ENCODE results near the gene FERMT3.

Gene FERMT3

DNA sequence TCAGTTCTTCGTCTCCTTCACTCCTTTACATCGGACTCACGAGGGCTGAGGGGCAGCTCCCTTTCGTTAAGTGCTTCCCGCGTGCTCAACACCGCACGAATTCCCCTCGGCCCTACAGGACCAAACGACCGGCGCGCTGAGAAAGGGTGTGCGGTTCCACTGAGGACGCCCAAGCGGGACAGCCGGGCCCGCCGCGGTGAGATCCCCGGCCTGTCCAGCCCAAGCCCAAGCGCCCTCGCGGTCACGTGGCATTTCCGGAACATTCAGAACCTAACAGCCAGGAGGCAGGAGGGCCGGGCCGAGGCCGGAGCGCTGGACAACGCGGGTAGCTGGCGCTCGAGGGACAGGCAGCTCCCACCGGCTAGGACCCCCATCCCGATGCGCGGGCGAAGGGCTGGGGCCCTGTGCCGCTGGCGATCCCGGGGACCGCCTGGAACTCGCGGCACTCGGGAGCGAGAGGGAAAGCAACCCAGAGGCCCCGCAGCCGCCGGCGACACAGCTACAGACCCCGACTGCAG is 21.3 kb upstream of the FERMT3 start:
- intact Hi-C loops (cut with DNase I) = loop anchor here (10.0 kb wide), 1 partner anchor 50 kb away; the partner anchor contains the start of genes DNAJC4 and VEGFB
- DNase-seq = peak in 9 of 10 donors; percentile 71 to 96 (median 76)

DNA sequence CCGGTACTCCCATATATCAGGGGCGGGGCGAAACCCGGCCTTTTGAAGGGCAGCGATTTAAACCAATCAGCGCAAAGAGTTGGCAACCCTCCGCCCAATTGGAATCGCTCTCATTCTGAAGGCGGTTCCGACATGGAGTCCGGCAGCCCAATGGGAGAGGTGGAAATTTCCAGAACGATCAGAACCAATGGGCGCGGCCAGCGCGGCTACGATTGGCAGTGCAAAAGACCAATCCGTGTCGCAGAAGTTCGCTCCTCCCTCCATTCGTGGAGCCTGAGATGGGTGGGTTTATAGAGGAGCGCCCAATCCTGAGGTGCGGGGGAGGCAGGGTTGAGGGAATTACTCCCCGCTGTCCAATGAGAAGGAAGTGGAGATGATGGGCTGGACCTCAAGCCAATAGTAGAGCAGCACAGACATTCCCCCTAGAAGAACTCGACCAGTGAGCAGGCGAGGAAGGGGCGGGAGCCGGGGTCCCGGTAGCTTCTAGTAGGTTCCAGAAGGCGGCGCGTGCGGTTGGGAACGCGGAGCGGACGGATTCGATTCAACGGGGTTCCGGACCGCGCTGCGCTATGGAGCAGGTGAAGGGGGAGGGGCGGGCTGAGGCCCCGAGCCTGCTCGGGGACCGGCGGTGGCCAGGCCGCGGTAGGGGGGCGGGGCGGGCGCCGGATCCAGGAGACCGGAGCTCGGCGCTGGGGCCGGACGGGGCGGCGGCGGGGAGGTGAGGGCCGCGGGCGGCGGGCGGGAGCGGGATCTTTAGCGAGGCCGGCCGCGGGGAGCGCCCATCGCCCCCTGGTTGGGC is 20.6 kb upstream of the FERMT3 start, which contains the start of gene STIP1:
Gene STIP1 (plus strand): TSS at position 479 of the 799 bp plus-strand sequence. CDS start 91 bp downstream, at position 570.
- intact Hi-C loops (cut with DNase I) = loop anchor here (10.0 kb wide), 1 partner anchor 49 kb away; the partner anchor contains the start of genes DNAJC4 and VEGFB
- peak; percentile 97 to 100 (median 99) for DNase-seq

DNA sequence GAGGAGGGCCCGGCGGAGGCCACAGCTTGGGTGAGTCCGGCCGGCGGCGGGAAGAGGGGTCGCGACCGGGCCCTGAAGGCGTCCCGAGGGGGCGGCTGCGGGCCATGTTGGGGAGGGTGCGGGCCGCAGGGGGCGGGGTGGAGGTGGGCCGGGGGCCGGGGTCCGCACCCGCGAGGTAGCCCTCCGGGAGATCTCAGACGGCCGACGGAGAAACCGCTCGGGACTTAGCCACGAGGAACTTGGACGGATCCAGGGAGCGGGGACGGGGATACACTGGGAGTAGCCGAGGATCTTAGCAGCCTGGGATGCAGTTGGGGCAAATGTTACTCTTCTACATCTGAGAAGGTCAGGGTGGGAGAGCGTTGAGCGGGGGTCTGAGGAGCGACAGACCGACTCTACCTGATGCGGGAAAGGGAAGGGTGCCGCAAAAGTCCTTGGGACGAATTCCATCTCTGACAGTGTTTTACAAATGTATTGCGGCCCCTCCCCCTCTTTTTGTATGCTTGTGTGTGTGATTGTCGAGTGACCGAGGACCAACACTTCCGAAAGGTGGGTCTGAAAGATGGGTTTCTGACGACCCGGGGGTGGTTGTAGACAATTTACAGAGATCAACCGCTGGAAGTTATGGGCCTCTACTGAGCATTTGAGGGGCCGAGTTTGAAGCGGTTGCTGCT is 19.9 kb upstream of the FERMT3 start:
- intact Hi-C loops (cut with DNase I) = loop anchor here (10.0 kb wide), 1 partner anchor 48 kb away; the partner anchor contains the start of genes DNAJC4 and VEGFB
- peak in 1 of 10 donors; percentile 70 for DNase-seq

DNA sequence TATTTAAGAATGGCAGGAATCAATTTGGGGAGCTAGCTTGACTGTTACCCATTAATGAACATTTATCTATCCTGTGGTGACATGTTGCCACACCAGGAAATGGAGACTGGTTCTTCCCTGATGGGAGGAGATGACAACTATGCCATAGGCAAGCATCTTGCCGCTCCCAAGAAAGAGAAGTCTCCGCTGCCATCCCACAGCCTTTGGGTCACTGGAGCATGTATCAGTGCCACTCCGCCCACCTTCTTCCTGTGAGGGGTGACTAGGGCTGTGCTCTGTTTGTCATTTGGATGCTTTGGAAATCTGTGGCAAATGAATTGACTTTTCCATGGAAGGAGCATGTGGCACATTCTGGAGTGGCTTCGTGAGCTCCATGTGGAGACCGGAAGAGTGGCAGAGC is 14.1 kb upstream of the FERMT3 start:
- intact Hi-C loops (cut with DNase I) = no loop called here
- DNase-seq = peak in 1 of 10 donors; percentile 39

DNA sequence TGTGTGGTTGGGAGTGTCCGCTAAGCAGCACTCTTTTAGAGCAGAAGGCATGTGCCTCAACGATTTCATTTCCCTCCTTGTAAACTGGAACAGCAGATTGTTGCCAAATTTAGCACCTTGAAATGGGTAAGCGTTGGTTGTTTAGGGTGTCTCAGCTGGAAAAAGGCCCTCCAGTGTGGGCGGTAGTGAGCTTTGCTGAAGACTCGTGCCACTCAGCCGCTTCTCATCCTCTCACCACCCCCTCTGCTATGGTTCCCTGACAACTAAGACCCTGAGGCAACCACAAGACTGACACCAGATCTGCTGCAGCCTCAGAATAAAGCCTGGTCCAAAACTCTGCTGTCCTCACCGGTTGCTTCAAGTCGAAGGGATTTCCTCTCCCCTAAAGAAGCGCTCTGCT is 9.9 kb upstream of the FERMT3 start:
- peak in 5 of 10 donors; percentile 41 to 90 (median 70) for DNase-seq
- intact Hi-C loops (cut with DNase I) = no loop called here

DNA sequence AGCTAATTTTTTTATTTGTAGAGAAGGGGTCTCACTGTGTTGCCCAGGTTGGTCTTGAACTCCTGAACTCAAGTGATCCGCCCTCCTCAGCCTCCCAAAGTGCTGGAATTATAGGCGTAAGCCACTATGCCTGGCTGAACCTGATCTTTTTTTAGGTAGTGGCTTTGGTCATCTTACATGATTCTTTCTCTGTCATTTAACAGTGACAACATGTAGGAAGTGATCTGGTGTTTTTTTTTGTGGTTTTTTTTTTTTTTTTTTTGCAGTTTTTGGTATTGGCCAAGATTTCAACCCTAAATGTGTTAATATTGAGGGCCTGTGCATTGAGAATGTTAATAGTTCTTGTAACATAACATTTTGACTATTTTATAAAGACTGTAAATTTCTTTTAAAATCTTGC is 8.0 kb upstream of the FERMT3 start:
- DNase-seq = no peak
- intact Hi-C loops (cut with DNase I) = no loop called here

DNA sequence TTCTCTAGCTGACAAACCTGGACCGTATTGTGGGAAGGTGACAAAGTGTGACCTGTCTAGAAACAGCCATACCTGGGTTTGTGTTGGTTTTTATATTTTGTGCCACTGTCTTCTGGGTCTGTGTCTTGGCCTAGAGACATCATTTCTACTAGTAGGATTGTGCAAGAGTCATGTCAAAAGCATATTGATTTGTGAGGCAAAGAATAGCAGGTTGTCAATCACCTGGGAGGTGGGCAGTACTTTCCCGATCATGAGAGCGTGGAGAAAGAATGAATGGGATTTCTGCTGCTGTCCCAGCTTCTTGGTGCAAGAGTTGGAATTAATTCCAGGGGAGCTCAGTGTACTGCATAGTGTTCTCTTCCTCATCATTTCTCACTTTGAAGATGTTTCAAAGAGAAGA is 5.0 kb upstream of the FERMT3 start:
- intact Hi-C loops (cut with DNase I) = no loop called here
- no peak for DNase-seq

DNA sequence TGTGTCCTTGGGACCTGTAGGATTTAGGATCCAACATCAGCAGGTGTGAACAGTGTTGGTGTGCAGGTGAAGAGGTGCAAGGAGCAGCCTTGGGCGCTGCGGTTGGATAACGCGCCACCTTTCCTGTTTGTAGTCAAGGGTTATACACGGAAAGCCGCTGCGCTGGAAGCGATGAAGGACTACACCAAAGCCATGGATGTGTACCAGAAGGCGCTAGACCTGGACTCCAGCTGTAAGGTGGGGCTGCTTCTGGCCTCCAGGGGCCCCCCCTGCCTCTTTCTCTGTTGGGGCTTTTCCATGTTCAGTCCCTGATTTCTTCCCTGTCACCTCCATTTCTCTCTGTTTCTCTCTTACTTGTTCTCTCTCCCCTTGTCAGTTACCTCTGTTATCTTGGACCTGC is 3.5 kb upstream of the FERMT3 start:
- intact Hi-C loops (cut with DNase I) = no loop called here
- peak in 1 of 10 donors; percentile 68 for DNase-seq

DNA sequence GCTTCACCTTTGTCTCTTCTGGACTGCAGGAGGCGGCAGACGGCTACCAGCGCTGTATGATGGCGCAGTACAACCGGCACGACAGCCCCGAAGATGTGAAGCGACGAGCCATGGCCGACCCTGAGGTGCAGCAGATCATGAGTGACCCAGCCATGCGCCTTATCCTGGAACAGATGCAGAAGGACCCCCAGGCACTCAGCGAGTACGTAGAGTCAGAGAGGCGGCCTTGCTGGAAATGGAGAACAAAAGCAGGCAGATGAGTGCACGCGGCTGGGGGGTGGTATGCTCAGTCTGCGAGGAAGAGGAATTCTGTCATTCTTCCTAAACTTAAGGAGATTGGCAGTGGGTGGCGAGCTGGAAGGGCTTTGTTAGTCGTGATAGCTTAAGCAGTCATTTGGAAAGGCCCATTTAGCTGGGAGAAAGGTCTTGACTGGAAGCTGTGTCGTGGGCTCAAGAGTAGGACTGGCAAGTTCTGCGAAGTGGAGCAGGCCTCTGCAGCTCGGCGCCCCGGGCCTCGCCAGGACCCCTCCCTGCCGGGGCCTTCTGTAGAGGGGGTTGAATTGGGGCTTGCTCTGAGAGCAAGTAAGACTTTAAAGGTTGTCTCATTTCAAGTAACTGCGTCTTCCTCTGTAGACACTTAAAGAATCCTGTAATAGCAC is 3.0 kb upstream of the FERMT3 start:
- intact Hi-C loops (cut with DNase I) = no loop called here
- DNase-seq = peak in 2 of 10 donors; percentile 54 to 68

DNA sequence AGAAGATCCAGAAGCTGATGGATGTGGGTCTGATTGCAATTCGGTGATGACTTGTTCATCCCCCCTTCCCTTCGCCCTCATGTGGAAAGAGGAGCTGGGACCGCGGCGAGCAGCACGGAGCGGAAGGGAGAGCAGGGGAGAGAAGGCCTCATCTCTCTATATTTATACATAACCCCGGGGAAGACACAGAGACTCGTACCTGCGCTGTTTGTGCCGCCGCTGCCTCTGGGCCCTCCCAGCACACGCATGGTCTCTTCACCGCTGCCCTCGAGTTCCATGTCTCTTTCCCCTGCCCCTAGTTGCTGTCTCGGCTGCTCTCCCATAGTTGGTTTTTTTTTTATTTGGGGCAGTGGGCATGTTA is 2.5 kb upstream of the FERMT3 start:
- peak in 2 of 10 donors; percentile 16 to 49 for DNase-seq
- intact Hi-C loops (cut with DNase I) = no loop called here

DNA sequence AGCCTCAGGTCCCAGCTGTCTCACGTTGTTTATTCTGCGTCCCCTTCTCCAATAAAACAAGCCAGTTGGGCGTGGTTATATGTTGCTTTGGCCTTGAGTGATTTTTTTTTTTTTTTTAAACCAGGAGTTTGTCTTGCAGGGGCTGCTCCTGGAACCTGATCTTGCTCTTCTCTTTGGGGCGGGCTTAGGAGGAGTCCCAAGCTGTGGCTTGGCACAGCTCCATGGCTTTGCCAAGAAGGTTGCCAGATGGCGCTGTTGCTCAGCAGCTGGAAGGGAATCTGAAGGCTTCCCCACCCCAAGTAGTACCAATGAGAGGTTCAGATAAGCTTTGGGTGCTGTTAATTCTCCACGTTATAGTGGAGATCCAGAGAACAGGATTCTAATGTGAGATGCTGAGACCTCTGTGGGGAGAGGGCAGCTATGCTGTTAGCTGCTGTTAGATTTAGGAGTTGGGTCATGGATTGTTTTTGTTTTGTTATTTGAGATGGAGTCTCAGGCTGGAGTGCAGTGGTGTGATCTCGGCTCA is 2.0 kb upstream of the FERMT3 start:
- intact Hi-C loops (cut with DNase I) = no loop called here
- DNase-seq = peak; percentile 63 to 98 (median 86)

DNA sequence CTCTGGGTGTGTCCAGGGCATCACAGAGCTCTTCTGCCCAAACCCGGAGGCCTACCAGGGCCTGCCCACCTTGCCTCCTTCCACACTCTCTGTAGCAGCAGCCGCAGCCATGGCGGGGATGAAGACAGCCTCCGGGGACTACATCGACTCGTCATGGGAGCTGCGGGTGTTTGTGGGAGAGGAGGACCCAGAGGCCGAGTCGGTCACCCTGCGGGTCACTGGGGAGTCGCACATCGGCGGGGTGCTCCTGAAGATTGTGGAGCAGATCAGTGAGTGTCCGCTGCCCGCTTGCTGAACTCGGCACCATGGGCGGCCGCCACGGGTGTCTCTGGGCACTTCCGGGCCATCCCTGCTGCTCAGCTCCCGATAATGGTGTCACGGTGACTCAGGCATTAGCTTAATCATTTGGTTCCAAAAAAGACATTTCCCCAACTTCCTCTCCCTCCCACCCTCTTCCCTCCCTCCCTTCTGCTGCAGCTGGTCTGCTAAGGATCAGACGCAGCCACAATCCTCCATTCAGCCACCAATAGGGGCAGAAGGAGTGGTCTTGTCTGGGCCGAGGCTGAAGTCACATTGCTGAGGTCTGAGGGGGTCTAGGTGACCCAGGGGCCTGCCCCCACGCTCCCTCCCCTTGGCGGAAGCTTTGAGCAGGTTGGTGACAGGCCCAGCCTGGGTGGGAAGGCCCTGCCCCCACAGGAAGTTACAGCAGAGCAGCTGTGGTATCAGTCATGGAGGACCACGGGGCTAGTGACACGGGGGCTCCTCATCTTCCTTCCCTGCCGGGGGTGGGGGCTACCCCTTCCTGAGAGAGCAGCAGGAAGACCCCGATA is 950 bp downstream of the FERMT3 start:
- intact Hi-C loops (cut with DNase I) = no loop called here

DNA sequence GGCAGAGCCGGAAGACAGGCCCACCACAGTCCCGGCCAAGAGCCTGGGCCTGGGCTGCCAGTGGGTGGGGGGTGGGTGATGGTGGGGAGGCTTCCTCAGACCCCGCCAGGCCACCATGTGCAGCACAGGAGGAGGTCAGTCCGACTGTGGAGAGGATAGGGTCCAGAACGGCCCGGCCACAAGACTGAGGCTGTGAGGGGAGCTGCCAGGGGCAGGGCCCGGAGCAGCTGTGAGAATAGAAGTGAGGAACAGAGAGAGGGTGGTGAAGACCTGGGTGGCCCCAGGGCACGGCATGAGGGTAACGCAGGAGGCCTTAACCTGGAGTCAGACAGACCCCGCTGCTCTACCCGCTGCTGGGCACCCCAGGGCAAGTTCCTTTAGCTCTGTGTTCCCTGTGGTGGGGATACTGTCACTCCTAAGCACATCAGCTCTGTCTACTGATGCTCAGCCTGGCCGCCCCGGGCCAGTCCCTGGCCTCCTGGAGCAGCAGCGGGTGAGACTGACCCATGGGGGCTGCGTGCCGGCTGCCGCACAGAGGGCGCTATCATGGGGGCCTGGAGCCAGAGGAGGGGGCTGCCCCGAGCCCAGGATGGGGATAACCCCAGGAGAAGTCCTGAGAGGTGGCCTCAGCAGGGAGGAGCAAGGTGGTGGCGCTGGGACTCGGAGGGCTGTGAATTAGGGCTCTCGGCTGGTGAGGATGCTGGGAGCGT is 1.7 kb downstream of the FERMT3 start:
- intact Hi-C loops (cut with DNase I) = no loop called here
- peak in 2 of 10 donors; percentile 75 to 81 for DNase-seq

More for the DNA sequence above, 950 bp downstream of the FERMT3 start:
- DNase-seq = peak in 3 of 10 donors; percentile 46 to 89 (median 76)

DNA sequence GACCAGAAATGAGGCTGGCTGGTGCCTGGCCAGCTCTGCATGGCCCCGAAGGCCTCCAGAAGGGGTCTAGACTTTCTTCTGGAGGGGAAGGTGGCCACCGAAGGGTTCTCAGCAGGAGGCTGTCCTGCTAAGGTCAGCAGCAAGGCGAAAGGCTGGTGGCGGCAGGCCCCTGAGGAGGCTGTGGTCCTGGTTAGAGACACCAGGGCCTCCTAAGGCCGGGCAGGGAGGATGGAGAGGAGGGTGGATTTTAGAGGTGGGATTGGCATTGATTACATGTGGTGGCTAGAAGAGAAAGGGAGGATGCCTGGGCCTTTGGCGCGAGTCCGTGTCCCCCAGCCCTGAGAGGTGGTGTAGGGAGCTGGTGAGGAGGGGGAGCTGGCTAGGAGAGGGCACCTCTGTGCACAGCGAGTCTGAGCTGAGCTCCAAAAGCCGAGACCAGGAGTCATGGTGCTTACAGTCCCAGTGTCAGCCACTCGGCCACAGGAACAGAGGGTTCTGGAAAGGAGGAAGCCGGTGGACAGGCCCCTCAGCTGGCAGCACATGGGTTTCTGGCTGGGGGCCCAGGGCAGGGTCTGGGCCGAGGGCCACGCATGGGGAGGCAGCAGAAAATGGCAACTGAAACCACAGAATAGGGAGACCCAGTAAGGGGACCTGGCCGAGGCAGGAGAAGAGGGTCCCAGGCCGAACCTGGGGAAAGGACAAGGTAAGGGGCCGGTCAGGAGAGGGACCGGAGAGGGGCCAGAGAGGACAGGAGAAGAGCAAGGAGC is 2.5 kb downstream of the FERMT3 start:
- intact Hi-C loops (cut with DNase I) = no loop called here
- DNase-seq = peak in 2 of 10 donors; percentile 82 to 84

DNA sequence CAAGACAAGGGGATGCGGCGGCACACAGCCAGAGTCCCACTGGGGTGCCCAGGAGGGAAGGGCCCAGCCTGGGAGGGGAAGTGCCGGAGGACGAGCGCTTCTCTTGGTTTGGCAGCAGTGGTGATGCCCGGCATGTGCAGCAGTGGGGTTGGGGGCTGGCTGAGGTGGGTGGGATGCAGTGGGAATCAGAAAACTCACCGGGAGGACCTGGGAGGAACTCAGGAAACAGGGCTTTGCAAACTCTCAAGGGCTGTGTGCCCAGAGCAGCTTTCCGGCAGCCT is 3.0 kb downstream of the FERMT3 start:
- intact Hi-C loops (cut with DNase I) = no loop called here
- DNase-seq = no peak

DNA sequence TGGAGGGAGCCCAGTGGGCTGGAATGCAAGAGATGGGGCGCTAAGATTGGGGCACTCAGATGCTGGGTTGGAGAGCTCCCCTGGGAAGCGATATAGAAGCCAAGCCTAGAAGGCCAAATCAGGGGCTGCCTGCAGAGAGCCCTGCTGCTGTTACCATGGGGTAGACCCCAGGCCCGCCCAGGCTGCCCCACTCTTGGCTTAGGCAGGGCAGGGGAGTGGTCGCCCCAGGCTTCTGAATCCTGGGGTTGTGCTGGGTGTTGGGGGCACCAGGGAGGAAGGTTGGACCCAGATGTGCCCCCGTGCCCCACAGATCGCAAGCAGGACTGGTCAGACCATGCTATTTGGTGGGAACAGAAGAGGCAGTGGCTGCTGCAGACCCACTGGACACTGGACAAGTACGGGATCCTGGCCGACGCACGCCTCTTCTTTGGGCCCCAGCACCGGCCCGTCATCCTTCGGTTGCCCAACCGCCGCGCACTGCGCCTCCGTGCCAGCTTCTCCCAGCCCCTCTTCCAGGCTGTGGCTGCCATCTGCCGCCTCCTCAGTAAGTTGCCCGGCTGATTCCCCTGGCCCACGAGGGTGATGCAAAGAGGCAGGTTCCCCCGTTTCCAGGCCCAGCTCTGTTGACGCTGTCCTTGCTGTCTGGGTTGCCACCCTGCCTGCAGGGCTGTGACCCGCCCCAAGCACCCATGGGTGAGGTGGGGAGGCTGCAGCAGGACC is 3.9 kb downstream of the FERMT3 start:
- intact Hi-C loops (cut with DNase I) = no loop called here
- DNase-seq = peak in 2 of 10 donors; percentile 64 to 80

DNA sequence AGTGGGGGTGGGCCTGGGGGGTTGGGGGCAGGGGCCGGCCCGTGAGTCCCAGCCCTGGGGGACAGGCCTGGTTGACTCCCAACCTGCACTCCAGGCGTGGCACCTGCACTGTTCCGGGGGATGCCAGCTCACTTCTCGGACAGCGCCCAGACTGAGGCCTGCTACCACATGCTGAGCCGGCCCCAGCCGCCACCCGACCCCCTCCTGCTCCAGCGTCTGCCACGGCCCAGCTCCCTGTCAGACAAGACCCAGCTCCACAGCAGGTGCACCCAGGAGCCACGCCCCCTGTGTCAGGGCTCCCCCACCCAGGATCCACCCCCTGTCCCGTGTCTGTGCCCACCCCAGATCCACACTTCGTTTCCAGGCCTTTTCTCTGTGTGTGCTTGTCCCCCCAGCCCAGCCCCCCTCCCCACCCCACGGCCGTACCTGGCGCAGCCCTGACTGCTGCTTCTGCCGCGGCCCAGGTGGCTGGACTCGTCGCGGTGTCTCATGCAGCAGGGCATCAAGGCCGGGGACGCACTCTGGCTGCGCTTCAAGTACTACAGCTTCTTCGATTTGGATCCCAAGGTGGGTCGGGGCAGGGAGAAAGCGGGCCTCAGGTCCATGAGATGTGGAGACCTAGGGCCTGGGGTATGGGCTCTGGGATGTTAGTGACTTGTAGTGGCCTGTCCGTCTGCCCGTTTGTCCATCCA is 4.8 kb downstream of the FERMT3 start:
- intact Hi-C loops (cut with DNase I) = no loop called here

More for the DNA sequence above, 4.8 kb downstream of the FERMT3 start:
- peak in 2 of 10 donors; percentile 70 to 73 for DNase-seq
